ENCODE results near the gene CYP2C19. TPM values are rescaled to one million over a fixed set of nuclear protein-coding genes. Genes with fewer than 3 reads are reported as not detected.
"Not testable (repeated sequence)": the region's sequence is repeated elsewhere in the genome, so short reads cannot be mapped to it uniquely, and the experiment has no call there.

Gene CYP2C19
- total RNA-seq, 2 experiments from 2014 or later: not detected

DNA sequence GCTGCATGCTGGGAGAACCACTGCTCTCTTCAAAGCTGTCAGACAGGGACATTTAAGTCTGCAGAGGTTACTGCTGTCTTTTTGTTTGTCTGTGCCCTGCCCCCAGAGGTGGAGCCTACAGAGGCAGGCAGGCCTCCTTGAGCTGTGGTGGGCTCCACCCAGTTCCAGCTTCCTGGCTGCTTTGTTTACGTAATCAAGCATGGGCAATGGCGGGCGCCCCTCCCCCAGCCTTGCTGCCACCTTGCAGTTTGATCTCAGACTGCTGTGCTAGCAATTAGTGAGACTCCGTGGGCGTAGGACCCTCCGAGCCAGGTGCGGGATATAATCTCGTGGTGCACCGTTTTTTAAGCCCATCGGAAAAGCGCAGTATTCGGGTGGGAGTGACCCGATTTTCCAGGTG is 67.5 kb downstream of the CYP2C19 start:
- H3K27me3 Mint-ChIP-seq, H3K4me1 Mint-ChIP-seq, DNase-seq, ATAC-seq, H3K27ac Mint-ChIP-seq, H3K4me3 Mint-ChIP-seq, H3K36me3 Mint-ChIP-seq, CTCF ChIA-PET: not testable (repeated sequence)
- H3K9me3 Mint-ChIP-seq (ENCODE audit: low read depth): peaks cover 13% of the 10 kb centered on the region

DNA sequence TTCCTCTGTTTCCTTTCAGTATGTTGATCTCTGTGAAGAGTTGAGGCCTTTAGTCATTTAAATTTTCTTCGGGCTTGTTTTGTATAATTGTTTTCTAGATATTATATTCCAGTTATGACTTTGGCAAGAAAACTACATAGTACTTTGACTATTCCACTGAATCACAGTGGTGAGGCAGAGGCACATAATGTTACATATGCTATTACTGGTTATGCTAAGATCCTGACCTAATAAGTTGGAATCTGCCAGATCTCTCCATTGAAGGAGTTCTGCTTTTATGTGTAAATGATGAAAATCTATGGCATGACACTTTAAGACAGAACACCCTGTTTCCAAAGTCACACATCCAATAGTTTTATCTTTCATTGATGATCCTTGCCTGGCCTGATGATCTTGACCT is 83.7 kb downstream of the CYP2C19 start:
- CTCF ChIA-PET: no interaction called here
- Mint-ChIP-seq H3K4me1 (no peaks in the 10 kb centered on the region), H3K36me3 (no peaks in the 10 kb centered on the region), H3K9me3 (ENCODE audit: low read depth) (no peaks in the 10 kb centered on the region), H3K27ac (no peak overlapping the region), H3K27me3 (no peaks in the 10 kb centered on the region), H3K4me3 (no peak overlapping the region)
- no peak for ATAC-seq
- no peak for DNase-seq

DNA sequence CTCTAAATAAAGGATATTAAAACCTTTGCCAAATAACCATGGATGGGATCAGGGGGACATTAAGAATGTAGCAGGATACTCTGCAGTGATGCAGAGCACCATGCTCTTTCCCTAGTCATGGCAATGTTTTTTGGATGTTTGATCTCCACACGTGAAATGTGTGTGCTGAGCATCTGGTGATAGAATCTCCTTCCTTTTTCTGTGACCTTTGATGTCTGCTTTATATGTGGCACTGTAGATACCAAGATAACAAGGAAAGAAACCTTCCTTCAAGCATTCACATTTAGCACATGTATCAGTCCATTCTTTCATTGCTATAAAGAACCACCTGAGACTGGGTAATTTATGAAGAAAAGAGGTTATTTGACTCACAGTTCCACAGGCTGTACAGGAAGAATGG is 88.3 kb downstream of the CYP2C19 start:
- Mint-ChIP-seq H3K4me3 (no peak overlapping the region), H3K4me1 (no peaks in the 10 kb centered on the region), H3K27ac (no peak overlapping the region), H3K36me3 (no peaks in the 10 kb centered on the region), H3K9me3 (ENCODE audit: low read depth) (peaks cover 2% of the 10 kb centered on the region), H3K27me3 (no peaks in the 10 kb centered on the region)
- no peak for DNase-seq
- ATAC-seq: no peak
- CTCF ChIA-PET: no interaction called here

DNA sequence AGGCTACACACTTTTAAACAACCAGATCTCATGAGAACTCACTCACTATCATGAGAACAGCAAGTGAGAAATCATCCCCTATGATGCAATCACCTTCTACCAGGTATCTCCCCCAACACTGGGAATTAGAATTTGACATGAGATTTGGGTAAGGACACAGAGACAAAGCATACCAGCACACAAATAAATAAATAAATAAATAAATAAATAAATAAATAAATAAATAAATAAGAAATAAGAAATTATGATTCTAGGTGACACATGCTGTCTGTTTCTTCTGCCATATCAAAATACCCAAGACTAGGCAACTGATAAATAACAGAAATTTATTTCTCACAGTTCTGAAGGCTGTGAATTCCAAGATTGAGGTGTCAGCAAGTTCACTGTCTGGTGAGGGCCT is 88.8 kb downstream of the CYP2C19 start:
- no peak overlapping the region for H3K27ac Mint-ChIP-seq
- CTCF ChIA-PET: no interaction called here

DNA sequence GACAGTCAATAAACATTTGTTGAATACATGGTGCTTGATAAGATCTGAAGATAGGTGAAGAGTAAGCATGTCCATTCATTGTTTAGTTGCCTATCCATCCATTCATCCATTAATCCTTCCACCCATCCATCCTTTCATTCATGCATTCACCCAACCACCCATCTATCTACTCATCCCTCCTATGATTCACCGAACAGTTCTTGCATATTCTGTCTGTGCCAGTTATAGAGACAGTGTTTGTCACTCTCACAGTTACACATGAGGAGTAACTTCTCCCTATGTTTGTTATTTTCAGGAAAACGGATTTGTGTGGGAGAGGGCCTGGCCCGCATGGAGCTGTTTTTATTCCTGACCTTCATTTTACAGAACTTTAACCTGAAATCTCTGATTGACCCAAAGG is 90.0 kb downstream of the CYP2C19 start:
- Mint-ChIP-seq H3K36me3 (no peaks in the 10 kb centered on the region), H3K27me3 (no peaks in the 10 kb centered on the region), H3K4me3 (no peak overlapping the region), H3K27ac (no peak overlapping the region), H3K4me1 (no peaks in the 10 kb centered on the region), H3K9me3 (ENCODE audit: low read depth) (peaks cover 4% of the 10 kb centered on the region)
- ATAC-seq (no peak), DNase-seq (no peak)
- CTCF ChIA-PET: no interaction called here

More for the DNA sequence above, 88.8 kb downstream of the CYP2C19 start:
- DNase-seq (no peak), ATAC-seq (no peak)
- H3K9me3 Mint-ChIP-seq (ENCODE audit: low read depth): peaks cover 2% of the 10 kb centered on the region
- H3K27me3 Mint-ChIP-seq: no peaks in the 10 kb centered on the region
- no peaks in the 10 kb centered on the region for H3K4me1 Mint-ChIP-seq
- H3K36me3 Mint-ChIP-seq: no peaks in the 10 kb centered on the region
- H3K4me3 Mint-ChIP-seq: no peak overlapping the region

DNA sequence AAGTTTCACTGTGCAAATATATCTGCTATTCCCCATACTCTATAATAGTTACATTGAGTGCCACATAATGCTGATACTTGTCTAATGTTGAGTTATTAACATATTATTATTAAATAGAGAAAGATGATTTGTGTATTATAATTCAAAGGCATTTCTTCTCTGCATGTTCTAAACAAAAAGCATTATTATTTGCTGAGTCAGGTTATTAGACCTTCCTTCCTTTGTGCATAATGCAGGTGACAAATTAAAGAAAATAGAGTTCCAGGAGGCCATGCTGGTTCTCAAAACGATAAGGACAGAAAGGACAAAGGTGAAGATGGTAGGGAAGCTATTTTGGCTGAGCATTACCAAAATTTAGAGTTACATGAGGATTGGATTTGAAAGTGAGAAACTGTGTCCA is 90.6 kb downstream of the CYP2C19 start:
- CTCF ChIA-PET: no interaction called here
- H3K27ac Mint-ChIP-seq: no peak overlapping the region
- no peaks in the 10 kb centered on the region for H3K27me3 Mint-ChIP-seq
- H3K4me1 Mint-ChIP-seq: no peaks in the 10 kb centered on the region
- H3K36me3 Mint-ChIP-seq: no peaks in the 10 kb centered on the region
- H3K4me3 Mint-ChIP-seq: no peak overlapping the region
- H3K9me3 Mint-ChIP-seq (ENCODE audit: low read depth): peaks cover 4% of the 10 kb centered on the region
- DNase-seq (no peak), ATAC-seq (no peak)

DNA sequence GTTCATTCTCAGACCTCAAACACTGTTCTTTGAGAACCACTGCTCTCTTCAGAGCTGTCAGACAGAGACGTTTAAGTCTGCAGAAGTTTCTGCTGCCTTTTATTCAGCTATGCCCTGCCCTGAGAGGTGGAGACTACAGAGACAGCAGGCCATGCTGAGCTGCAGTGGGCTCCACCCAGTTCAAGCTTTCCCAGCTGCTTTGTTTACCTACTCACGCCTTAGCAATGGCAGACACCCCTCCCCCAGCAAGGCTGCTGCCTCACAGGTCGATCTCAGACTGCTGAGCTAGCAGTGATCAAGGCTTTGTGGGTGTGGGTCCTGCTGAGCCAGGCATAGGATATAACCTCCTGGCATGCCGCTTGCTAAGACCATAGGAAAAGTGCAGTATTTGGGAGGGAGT is 95.5 kb downstream of the CYP2C19 start:
- Mint-ChIP-seq H3K36me3 (no peaks in the 10 kb centered on the region), H3K27ac (no peak overlapping the region), H3K4me1 (no peaks in the 10 kb centered on the region), H3K4me3 (no peak overlapping the region), H3K9me3 (ENCODE audit: low read depth) (peaks cover 4% of the 10 kb centered on the region), H3K27me3 (no peaks in the 10 kb centered on the region)
- CTCF ChIA-PET: no interaction called here
- no peak for ATAC-seq
- no peak for DNase-seq

DNA sequence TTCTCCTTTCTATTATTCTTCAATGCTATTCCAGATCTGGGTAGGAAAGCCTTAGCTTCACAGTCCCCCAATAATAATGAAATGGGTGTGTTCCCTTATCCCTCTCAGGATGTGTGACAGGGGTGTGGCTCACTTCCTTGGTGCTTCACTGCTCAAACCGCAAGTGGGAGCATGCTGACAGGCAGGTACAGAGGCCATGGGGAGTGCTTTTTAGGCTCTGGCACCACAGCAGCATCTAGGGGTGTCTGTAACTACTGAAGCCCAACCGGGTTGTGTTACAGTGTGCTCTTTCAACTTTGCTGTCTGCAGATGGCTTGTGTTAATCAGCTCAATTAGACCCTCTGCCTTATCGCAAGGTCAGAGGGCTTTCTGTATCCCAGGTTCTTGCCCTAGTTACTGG is 96.6 kb downstream of the CYP2C19 start:
- CTCF ChIA-PET: no interaction called here
- Mint-ChIP-seq H3K9me3 (ENCODE audit: low read depth) (peaks cover 2% of the 10 kb centered on the region), H3K27me3 (no peaks in the 10 kb centered on the region), H3K4me1 (no peaks in the 10 kb centered on the region), H3K27ac (no peak overlapping the region), H3K4me3 (no peak overlapping the region), H3K36me3 (no peaks in the 10 kb centered on the region)
- no peak for ATAC-seq
- DNase-seq: no peak

DNA sequence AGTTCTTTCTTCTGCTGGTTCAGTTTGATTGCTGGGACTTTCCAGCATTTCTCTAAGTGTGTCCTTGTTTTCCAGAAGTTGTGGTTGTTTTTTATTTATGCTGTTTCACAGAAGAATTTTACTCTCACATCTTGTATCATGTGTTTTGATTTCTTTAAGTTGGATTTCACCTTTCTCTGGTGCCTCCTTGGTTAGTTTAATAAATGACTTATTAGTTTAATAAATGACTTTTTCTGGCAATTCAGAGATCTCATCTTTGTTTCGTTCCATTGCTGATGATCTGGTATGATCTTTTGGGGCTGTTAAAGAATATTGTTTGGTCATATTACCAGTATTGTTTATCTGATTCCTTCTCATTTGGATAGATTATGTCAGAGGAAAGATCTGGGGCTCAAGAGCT is 116.2 kb downstream of the CYP2C19 start:
- CTCF ChIA-PET: no interaction called here
- Mint-ChIP-seq H3K27ac (no peak overlapping the region), H3K4me1 (no peaks in the 10 kb centered on the region), H3K27me3 (no peaks in the 10 kb centered on the region), H3K9me3 (ENCODE audit: low read depth) (peaks cover 2% of the 10 kb centered on the region), H3K4me3 (no peak overlapping the region), H3K36me3 (no peaks in the 10 kb centered on the region)
- DNase-seq (no peak), ATAC-seq (no peak)

DNA sequence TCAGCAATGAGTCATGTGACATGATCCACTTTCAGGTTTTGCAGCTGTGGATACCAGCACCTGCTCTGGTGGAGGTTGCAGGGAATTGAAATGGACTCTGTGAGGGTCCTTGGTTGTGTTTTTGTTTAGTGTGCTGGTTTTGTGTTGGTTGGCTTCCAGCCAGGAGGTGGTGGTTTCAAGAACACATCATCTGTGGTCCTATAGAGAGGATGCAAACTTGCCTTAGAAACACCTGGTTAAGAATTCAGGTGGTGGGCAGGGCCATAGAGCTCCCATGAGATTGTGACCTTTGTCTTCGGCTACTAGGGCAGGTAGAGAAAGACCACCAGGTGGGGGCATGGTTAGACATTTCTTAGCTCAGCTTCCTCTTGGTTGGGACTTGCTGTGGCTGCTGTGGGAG is 116.7 kb downstream of the CYP2C19 start:
- Mint-ChIP-seq H3K9me3 (ENCODE audit: low read depth) (peaks cover 2% of the 10 kb centered on the region), H3K36me3 (no peaks in the 10 kb centered on the region), H3K4me1 (no peaks in the 10 kb centered on the region), H3K4me3 (no peak overlapping the region), H3K27ac (no peak overlapping the region), H3K27me3 (no peaks in the 10 kb centered on the region)
- CTCF ChIA-PET: no interaction called here
- DNase-seq: no peak
- no peak for ATAC-seq

DNA sequence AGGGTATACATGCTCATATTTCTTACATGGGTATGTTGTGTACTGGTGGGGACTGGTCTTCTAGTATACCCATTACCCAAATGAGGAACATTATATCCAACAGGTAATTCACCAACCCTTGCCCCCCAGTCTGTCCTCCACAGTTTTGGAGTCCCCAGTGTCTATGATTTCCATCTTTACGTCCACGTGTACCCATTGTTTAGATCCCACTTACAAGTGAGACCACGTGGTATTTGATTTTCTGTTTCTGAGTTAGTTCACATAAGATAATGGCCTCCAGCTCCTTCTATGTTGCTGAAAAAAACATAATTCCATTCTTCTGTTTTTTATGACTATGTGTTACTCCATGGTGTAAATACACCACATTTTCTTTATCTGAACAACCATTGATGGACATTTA is 126.6 kb downstream of the CYP2C19 start:
- H3K27me3 Mint-ChIP-seq: no peaks in the 10 kb centered on the region
- CTCF ChIA-PET: no interaction called here
- DNase-seq (no peak), ATAC-seq (no peak)
- H3K36me3 Mint-ChIP-seq: no peaks in the 10 kb centered on the region
- no peak overlapping the region for H3K27ac Mint-ChIP-seq
- no peaks in the 10 kb centered on the region for H3K9me3 Mint-ChIP-seq (ENCODE audit: low read depth)
- no peaks in the 10 kb centered on the region for H3K4me1 Mint-ChIP-seq
- no peak overlapping the region for H3K4me3 Mint-ChIP-seq

DNA sequence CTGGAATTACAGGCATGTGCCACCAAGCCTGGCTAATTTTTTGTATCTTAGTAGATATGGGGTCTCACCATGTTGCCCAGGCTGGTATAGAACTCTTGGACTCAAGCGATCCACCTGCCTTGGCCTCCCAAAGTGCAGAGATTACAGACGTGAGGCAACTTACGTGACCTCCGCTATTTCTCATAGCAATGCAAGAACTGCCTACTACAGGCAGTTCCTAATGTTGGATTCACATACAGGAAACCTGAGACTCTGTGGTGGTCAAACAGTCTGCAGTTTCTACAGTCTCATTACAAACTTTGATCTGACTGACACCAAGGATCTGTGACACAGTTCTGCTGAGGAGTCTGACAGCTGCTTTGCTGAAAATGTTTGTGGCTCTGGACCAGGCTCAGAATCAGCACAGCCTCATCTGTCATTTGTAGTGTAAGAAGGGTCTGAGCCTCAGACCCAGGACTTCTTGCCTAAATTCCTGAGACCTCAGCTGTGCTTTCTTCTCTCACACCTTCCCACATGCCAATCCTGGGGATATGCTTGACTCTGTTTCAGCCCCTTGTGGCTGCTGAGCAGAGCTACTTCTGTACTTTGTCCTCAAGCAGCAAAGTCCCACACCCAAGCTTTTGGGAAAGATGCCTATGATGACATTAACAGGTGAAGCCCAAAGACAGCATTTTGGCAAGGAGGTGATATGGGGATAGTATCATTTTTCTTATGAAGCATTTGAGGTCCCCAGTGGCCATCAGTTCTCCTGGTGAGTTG is 128.0 kb downstream of the CYP2C19 start:
- ATAC-seq (no peak), DNase-seq (no peak)
- CTCF ChIA-PET: no interaction called here
- no peak overlapping the region for H3K27ac Mint-ChIP-seq
- no peaks in the 10 kb centered on the region for H3K9me3 Mint-ChIP-seq (ENCODE audit: low read depth)
- H3K36me3 Mint-ChIP-seq: no peaks in the 10 kb centered on the region
- no peaks in the 10 kb centered on the region for H3K27me3 Mint-ChIP-seq
- H3K4me3 Mint-ChIP-seq: no peak overlapping the region
- no peaks in the 10 kb centered on the region for H3K4me1 Mint-ChIP-seq

DNA sequence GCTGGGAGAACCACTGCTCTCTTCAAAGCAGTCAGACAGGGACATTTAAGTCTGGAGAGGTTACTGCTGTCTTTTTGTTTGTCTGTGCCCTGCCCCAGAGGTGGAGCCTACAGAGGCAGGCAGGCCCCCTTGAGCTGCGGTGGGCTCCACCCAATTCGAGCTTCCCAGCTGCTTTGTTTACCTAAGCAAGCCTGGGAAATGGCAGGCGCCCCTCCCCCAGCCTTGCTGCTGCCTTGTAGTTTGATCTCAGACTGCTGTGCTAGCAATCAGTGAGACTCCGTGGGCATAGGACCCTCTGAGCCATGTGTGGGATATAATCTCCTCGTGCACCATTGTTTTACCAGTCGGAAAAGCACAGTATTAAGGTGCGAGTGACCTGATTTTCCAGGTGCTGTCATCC is 135.9 kb downstream of the CYP2C19 start:
- CTCF ChIA-PET; H3K4me3 Mint-ChIP-seq; H3K27me3 Mint-ChIP-seq; H3K9me3 Mint-ChIP-seq (ENCODE audit: low read depth); H3K4me1 Mint-ChIP-seq; H3K27ac Mint-ChIP-seq; DNase-seq; H3K36me3 Mint-ChIP-seq; ATAC-seq: not testable (repeated sequence)

DNA sequence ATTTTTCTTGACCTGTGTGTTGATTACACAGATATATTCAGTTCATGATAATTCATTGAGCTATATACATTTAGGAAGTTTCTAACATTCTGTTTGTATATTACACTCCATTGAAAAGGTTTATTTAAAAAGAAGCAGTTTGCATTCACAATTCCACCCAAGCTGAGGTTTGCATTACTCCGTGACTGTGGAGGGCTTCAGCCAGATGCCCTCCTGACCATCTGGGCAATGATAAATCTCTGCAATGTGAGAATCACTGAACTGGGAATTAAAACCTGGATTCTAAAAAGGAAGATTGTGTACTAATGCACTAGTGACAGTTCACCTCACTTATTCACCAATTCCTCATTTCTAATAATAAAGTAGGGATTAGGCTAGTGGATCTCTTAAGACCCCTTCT is 139.6 kb downstream of the CYP2C19 start:
- CTCF ChIA-PET: no interaction called here
- H3K9me3 Mint-ChIP-seq (ENCODE audit: low read depth): no peaks in the 10 kb centered on the region
- ATAC-seq (no peak), DNase-seq (no peak)
- no peaks in the 10 kb centered on the region for H3K4me1 Mint-ChIP-seq
- no peaks in the 10 kb centered on the region for H3K36me3 Mint-ChIP-seq
- no peaks in the 10 kb centered on the region for H3K27me3 Mint-ChIP-seq
- H3K4me3 Mint-ChIP-seq: no peak overlapping the region
- H3K27ac Mint-ChIP-seq: no peak overlapping the region

DNA sequence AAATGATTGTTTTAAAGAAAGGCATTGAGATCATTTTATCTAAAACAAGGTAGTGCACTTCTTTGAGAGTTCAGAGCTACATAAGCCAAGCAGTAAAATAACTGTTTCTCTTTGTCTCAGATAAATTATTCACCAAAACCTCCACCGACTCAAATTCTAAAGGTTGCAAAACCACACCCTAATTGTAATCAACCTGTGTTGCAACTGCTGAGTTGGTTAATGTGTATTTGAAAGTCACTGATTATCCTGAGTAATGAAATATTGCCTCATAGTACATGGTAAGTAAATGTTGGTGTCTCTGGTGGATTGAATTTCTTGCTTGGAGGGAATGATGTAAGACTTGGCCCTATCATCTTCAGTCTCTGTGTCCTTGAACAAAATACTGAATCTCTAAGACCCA is 140.1 kb downstream of the CYP2C19 start:
- H3K27me3 Mint-ChIP-seq: no peaks in the 10 kb centered on the region
- DNase-seq (no peak), ATAC-seq (no peak)
- CTCF ChIA-PET: no interaction called here
- no peaks in the 10 kb centered on the region for H3K36me3 Mint-ChIP-seq
- no peaks in the 10 kb centered on the region for H3K9me3 Mint-ChIP-seq (ENCODE audit: low read depth)
- no peak overlapping the region for H3K4me3 Mint-ChIP-seq
- H3K4me1 Mint-ChIP-seq: no peaks in the 10 kb centered on the region
- no peak overlapping the region for H3K27ac Mint-ChIP-seq

All from activated CD8-positive, alpha-beta memory T cell treated with anti-CD3 and anti-CD28 coated beads, Interleukin-2, amount 10 ng/mL, durations not matched to agents 7 days and 5 days (primary cell).